Activated naive CD4-positive, alpha-beta T cell treated with anti-CD3 and anti-CD28 coated beads for 36 hours (primary cell): ENCODE measurements around the gene IL21R. TPM values are rescaled to one million over a fixed set of nuclear protein-coding genes. Genes with fewer than 3 reads are reported as not detected.
"Not testable (repeated sequence)": the region's sequence is repeated elsewhere in the genome, so short reads cannot be mapped to it uniquely, and the experiment has no call there.

Experiments
- CTCF ChIA-PET: fragments of 350-600 bp; sonication (Branson Sonifier 250); formaldehyde crosslinking; loops from one replicate; lab custom pipeline; 2021; ENCODE audit warnings: antibody characterized with exemption; lab: Charles Lee
- DNase-seq: peaks from one replicate; pipeline ENCODE4 v3.0.0-alpha.2; 2020
- H3K27ac Mint-ChIP-seq: one replicate; pipeline ENCODE4 v1.8.0; 2021; ENCODE audit warnings: mild to moderate bottlenecking, mixed read lengths
- H3K27me3 Mint-ChIP-seq: one replicate; pipeline ENCODE4 v1.8.0; 2021; ENCODE audit warnings: low read depth, mixed read lengths
- H3K36me3 Mint-ChIP-seq: one replicate; pipeline ENCODE4 v1.8.0; 2021; ENCODE audit warnings: low read depth, mixed read lengths
- H3K4me1 Mint-ChIP-seq: one replicate; pipeline ENCODE4 v1.8.0; 2021; ENCODE audit warnings: low read depth, mixed read lengths
- H3K4me3 Mint-ChIP-seq: one replicate; pipeline ENCODE4 v1.8.0; 2021; ENCODE audit warnings: mild to moderate bottlenecking, moderate library complexity, mixed read lengths
- H3K9me3 Mint-ChIP-seq: one replicate; pipeline ENCODE4 v1.8.0; 2021; ENCODE audit warnings: mixed read lengths
- intact Hi-C: fragments of 100-400 bp; cut with micrococcal nuclease; formaldehyde crosslinking; loops from one replicate; pipeline ENCODE4 v1.15.1; 2023
- total RNA-seq, 2 experiments: library from RNA; stranded (reverse); gene quantifications; one replicate each; pipeline ENCODE4 v1.2.3, GENCODE V29; 2021

The IL21R gene
- total RNA-seq, 2 experiments from 2014 or later = 93.8 to 99.2 TPM

GRCh38 chr16:27404163-27404823, 2.3 kb downstream of the IL21R start:
- CTCF ChIA-PET = interaction anchor here (0.6 to 2.7 kb wide), 11 partner anchors 26 to 251 kb away, joined by 3 to 20 read pairs (median 7); no protein-coding TSS in a partner anchor
- Mint-ChIP-seq H3K9me3 (no peaks in the 10 kb centered on the region), H3K27me3 (no peaks in the 10 kb centered on the region), H3K4me3 (peak overlapping the region; percentile 98), H3K27ac (peak overlapping the region; percentile 100), H3K36me3 (peaks cover 64% of the 10 kb centered on the region), H3K4me1 (peaks cover 56% of the 10 kb centered on the region)
- DNase-seq = peak; percentile 81
- intact Hi-C loops = loop anchor here (1.0 to 10.0 kb wide), 3 partner anchors 86 to 781 kb away; no protein-coding TSS in a partner anchor

- H3K4me1 Mint-ChIP-seq = peaks cover 56% of the 10 kb centered on the region
- no peaks in the 10 kb centered on the region for H3K9me3 Mint-ChIP-seq
- H3K27ac Mint-ChIP-seq = peak overlapping the region; percentile 100
- H3K27me3 Mint-ChIP-seq = no peaks in the 10 kb centered on the region
- H3K36me3 Mint-ChIP-seq = peaks cover 79% of the 10 kb centered on the region
- DNase-seq = peak; percentile 95
- peak overlapping the region; percentile 98 for H3K4me3 Mint-ChIP-seq
- CTCF ChIA-PET = interaction anchor here (0.7 to 2.7 kb wide), 11 partner anchors 28 to 171 kb away, joined by 3 to 20 read pairs (median 8); no protein-coding TSS in a partner anchor
- intact Hi-C loops = loop anchor here (1.0 to 10.0 kb wide), 3 partner anchors 38 to 779 kb away; no protein-coding TSS in a partner anchor
Observed at GRCh38 chr16:27405546-27406451, 3.8 kb downstream of the IL21R start.

GRCh38 chr16:27406511-27407128, 4.6 kb downstream of the IL21R start:
- Mint-ChIP-seq H3K4me1 (peaks cover 55% of the 10 kb centered on the region), H3K4me3 (peak overlapping the region; percentile 98), H3K9me3 (no peaks in the 10 kb centered on the region), H3K27ac (peak overlapping the region; percentile 100), H3K36me3 (peaks cover 86% of the 10 kb centered on the region), H3K27me3 (no peaks in the 10 kb centered on the region)
- DNase-seq = peak; percentile 64
- CTCF ChIA-PET = interaction anchor here (0.7 to 2.3 kb wide), 7 partner anchors 22 to 172 kb away, joined by 3 to 12 read pairs (median 4); no protein-coding TSS in a partner anchor
- intact Hi-C loops = loop anchor here (1.0 to 10.0 kb wide), 3 partner anchors 154 to 808 kb away; no protein-coding TSS in a partner anchor

GRCh38 chr16:27407133-27407532, 5.2 kb downstream of the IL21R start:
- DNase-seq = peak; percentile 50
- CTCF ChIA-PET = interaction anchor here (0.6 to 2.3 kb wide), 10 partner anchors 10 to 804 kb away, joined by 3 to 12 read pairs (median 4); no protein-coding TSS in a partner anchor
- intact Hi-C loops = loop anchor here (1.0 to 10.0 kb wide), 3 partner anchors 155 to 809 kb away; no protein-coding TSS in a partner anchor
- Mint-ChIP-seq H3K9me3 (peaks cover 5% of the 10 kb centered on the region), H3K27me3 (no peaks in the 10 kb centered on the region), H3K4me3 (peak overlapping the region; percentile 98), H3K4me1 (peaks cover 57% of the 10 kb centered on the region), H3K36me3 (peaks cover 91% of the 10 kb centered on the region), H3K27ac (peak overlapping the region; percentile 100)

- Mint-ChIP-seq H3K27me3 (no peaks in the 10 kb centered on the region), H3K4me3 (peak overlapping the region; percentile 98), H3K4me1 (peaks cover 65% of the 10 kb centered on the region), H3K27ac (peak overlapping the region; percentile 100), H3K36me3 (peaks cover 91% of the 10 kb centered on the region), H3K9me3 (peaks cover 7% of the 10 kb centered on the region)
- CTCF ChIA-PET = interaction anchor here (0.8 to 2.3 kb wide), 6 partner anchors 16 to 803 kb away, joined by 3 to 12 read pairs (median 4); no protein-coding TSS in a partner anchor
- intact Hi-C loops = loop anchor here (1.0 to 10.0 kb wide), 10 partner anchors 9 to 777 kb away; partner anchors contain the start of gene KDM8
- DNase-seq = peak; percentile 78
Observed at GRCh38 chr16:27408012-27408601, 6.1 kb downstream of the IL21R start.

- H3K9me3 Mint-ChIP-seq = peaks cover 7% of the 10 kb centered on the region
- DNase-seq = peak; percentile 63
- H3K4me1 Mint-ChIP-seq = peaks cover 70% of the 10 kb centered on the region
- H3K27me3 Mint-ChIP-seq = no peaks in the 10 kb centered on the region
- H3K36me3 Mint-ChIP-seq = peaks cover 91% of the 10 kb centered on the region
- H3K4me3 Mint-ChIP-seq = peak overlapping the region; percentile 98
- peak overlapping the region; percentile 100 for H3K27ac Mint-ChIP-seq
- CTCF ChIA-PET = interaction anchor here (1.2 to 2.3 kb wide), 3 partner anchors 16 to 34 kb away, joined by 4 to 12 read pairs (median 4); no protein-coding TSS in a partner anchor
- intact Hi-C loops = loop anchor here (1.0 to 10.0 kb wide), 10 partner anchors 9 to 776 kb away; partner anchors contain the start of gene KDM8
Observed at GRCh38 chr16:27408602-27409031, 6.6 kb downstream of the IL21R start.

- not testable (repeated sequence) for DNase-seq, H3K27me3 Mint-ChIP-seq, H3K9me3 Mint-ChIP-seq
- intact Hi-C loops = loop anchor here (2.0 to 10.0 kb wide), 3 partner anchors 47 to 775 kb away; no protein-coding TSS in a partner anchor
- peak overlapping the region; percentile 57 for H3K4me3 Mint-ChIP-seq
- peaks cover 85% of the 10 kb centered on the region for H3K36me3 Mint-ChIP-seq
- peaks cover 80% of the 10 kb centered on the region for H3K4me1 Mint-ChIP-seq
- CTCF ChIA-PET = interaction anchor here (0.6 to 1.0 kb wide), 3 partner anchors 12 to 122 kb away, joined by 4 to 6 read pairs (median 4); no protein-coding TSS in a partner anchor
- H3K27ac Mint-ChIP-seq = peak overlapping the region; percentile 87
Observed at GRCh38 chr16:27409958-27410357, 8.0 kb downstream of the IL21R start.

- peak overlapping the region; percentile 57 for H3K4me3 Mint-ChIP-seq
- peak overlapping the region; percentile 87 for H3K27ac Mint-ChIP-seq
- CTCF ChIA-PET = interaction anchor here (0.6 to 1.0 kb wide), 3 partner anchors 11 to 122 kb away, joined by 4 to 6 read pairs (median 4); no protein-coding TSS in a partner anchor
- H3K27me3 Mint-ChIP-seq = no peaks in the 10 kb centered on the region
- DNase-seq = no peak
- peaks cover 86% of the 10 kb centered on the region for H3K36me3 Mint-ChIP-seq
- peaks cover 87% of the 10 kb centered on the region for H3K4me1 Mint-ChIP-seq
- H3K9me3 Mint-ChIP-seq = peaks cover 7% of the 10 kb centered on the region
- intact Hi-C loops = no loop called here
Observed at GRCh38 chr16:27410761-27411160, 8.8 kb downstream of the IL21R start.

- DNase-seq = no peak
- intact Hi-C loops = no loop called here
- H3K27me3 Mint-ChIP-seq = no peaks in the 10 kb centered on the region
- peaks cover 82% of the 10 kb centered on the region for H3K36me3 Mint-ChIP-seq
- CTCF ChIA-PET = no interaction called here
- H3K4me1 Mint-ChIP-seq = peaks cover 76% of the 10 kb centered on the region
- H3K4me3 Mint-ChIP-seq = peak overlapping the region; percentile 33
- peaks cover 7% of the 10 kb centered on the region for H3K9me3 Mint-ChIP-seq
- H3K27ac Mint-ChIP-seq = peak overlapping the region; percentile 73
Observed at GRCh38 chr16:27413956-27414355, 12.0 kb downstream of the IL21R start.

GRCh38 chr16:27414788-27415431, 12.9 kb downstream of the IL21R start:
- no peak for DNase-seq
- CTCF ChIA-PET = no interaction called here
- peaks cover 78% of the 10 kb centered on the region for H3K4me1 Mint-ChIP-seq
- H3K4me3 Mint-ChIP-seq = no peak overlapping the region
- peaks cover 8% of the 10 kb centered on the region for H3K9me3 Mint-ChIP-seq
- H3K27ac Mint-ChIP-seq = peak overlapping the region; percentile 69
- peaks cover 83% of the 10 kb centered on the region for H3K36me3 Mint-ChIP-seq
- H3K27me3 Mint-ChIP-seq = no peaks in the 10 kb centered on the region
- intact Hi-C loops = no loop called here
